Nephron progenitor cell (in vitro differentiated cells): Measurements from ENCODE around the gene LIMS2.

ENCODE experiments used
- DNase-seq: peaks from one replicate; pipeline ENCODE4 v3.0.0; 2021
- H3K27ac Mint-ChIP-seq: 2 replicates; pipeline ENCODE4 v1.8.0; 2021; ENCODE audit warnings: mild to moderate bottlenecking, moderate library complexity, mixed read lengths
- H3K27me3 Mint-ChIP-seq: 2 replicates; pipeline ENCODE4 v1.8.0; 2021; ENCODE audit warnings: mild to moderate bottlenecking, low read depth, mixed read lengths; ENCODE audit not compliant: poor library complexity
- H3K36me3 Mint-ChIP-seq: 2 replicates; pipeline ENCODE4 v1.8.0; 2021; ENCODE audit warnings: low read depth, mixed read lengths
- H3K4me1 Mint-ChIP-seq: 2 replicates; pipeline ENCODE4 v1.8.0; 2021; ENCODE audit warnings: mixed read lengths
- H3K4me3 Mint-ChIP-seq: 2 replicates; pipeline ENCODE4 v1.8.0; 2021; ENCODE audit warnings: mild to moderate bottlenecking, moderate library complexity, mixed read lengths
- H3K9me3 Mint-ChIP-seq: 2 replicates; pipeline ENCODE4 v1.8.0; 2021; ENCODE audit warnings: mild to moderate bottlenecking, moderate library complexity, mixed read lengths
- TF ChIP-seq, protein P1 (sequence below): fragments of 200-600 bp; sonication (generic); IDR thresholded peaks from 2 replicates; pipeline ENCODE4 v1.5.0; 2021; ENCODE audit warnings: antibody characterized with exemption

Gene LIMS2, protein sequence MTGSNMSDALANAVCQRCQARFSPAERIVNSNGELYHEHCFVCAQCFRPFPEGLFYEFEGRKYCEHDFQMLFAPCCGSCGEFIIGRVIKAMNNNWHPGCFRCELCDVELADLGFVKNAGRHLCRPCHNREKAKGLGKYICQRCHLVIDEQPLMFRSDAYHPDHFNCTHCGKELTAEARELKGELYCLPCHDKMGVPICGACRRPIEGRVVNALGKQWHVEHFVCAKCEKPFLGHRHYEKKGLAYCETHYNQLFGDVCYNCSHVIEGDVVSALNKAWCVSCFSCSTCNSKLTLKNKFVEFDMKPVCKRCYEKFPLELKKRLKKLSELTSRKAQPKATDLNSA

DNA sequence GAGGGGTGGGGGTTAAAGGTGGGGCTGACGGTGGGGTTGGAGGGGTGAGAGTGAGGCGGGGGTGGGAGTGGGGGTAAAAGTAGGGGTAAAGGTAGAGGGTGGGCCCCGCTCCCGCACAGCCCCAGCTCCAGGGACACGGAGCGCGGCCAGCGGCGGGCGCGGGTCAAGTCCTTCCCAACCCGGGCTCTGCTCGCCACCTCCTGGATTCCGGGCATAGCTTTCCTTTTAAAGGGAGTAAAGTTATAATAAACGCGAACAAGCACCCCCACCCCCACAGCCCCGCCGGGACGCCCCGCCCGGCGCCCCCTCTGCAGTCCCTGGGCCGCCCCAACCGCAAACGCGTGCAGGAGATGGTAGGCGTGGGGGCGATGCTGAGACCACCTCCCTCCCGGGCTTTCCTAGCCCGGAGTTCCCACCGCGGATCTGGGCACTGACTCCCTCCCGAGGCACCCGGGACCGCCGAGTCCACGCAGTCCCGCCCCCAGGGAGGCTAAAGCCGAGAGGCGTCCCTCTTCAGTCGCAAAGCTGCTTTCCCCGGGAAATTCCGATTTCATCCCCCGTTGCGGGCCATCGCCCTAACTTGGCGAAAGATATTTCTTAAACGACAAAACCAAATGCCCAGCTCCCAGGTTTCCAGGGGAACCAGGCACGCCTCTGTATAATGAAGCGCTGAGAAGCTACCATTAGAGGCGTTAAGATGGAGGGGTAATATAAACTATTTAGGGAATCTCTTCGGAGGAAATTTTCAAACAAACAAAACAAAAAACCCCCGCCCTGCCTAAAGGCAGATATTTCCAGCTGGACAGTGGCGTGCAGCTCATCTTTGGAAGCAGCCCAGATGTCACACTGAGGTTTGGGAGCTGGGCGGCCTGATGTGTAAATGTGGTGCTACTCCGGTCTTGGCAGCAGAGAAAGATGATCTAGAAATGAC is at the start of gene LIMS2:
Gene LIMS2, minus strand, starts transcription at position 200 of the 931 bp plus-strand sequence. CDS start 506 bp downstream, outside the sequence.
- H3K36me3 Mint-ChIP-seq, result no peaks in the 10 kb centered on the region
- no peaks in the 10 kb centered on the region for H3K9me3 Mint-ChIP-seq
- peak; percentile 60 for DNase-seq
- H3K4me1 Mint-ChIP-seq, result peaks cover 13% of the 10 kb centered on the region
- H3K4me3 Mint-ChIP-seq, result peak within 1 kb of the TSS; percentile 83
- H3K27ac Mint-ChIP-seq, result no peak within 1 kb of the TSS
- TF ChIP-seq, protein P1, sequence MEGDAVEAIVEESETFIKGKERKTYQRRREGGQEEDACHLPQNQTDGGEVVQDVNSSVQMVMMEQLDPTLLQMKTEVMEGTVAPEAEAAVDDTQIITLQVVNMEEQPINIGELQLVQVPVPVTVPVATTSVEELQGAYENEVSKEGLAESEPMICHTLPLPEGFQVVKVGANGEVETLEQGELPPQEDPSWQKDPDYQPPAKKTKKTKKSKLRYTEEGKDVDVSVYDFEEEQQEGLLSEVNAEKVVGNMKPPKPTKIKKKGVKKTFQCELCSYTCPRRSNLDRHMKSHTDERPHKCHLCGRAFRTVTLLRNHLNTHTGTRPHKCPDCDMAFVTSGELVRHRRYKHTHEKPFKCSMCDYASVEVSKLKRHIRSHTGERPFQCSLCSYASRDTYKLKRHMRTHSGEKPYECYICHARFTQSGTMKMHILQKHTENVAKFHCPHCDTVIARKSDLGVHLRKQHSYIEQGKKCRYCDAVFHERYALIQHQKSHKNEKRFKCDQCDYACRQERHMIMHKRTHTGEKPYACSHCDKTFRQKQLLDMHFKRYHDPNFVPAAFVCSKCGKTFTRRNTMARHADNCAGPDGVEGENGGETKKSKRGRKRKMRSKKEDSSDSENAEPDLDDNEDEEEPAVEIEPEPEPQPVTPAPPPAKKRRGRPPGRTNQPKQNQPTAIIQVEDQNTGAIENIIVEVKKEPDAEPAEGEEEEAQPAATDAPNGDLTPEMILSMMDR, result no peak
- peaks cover 83% of the 10 kb centered on the region for H3K27me3 Mint-ChIP-seq

DNA sequence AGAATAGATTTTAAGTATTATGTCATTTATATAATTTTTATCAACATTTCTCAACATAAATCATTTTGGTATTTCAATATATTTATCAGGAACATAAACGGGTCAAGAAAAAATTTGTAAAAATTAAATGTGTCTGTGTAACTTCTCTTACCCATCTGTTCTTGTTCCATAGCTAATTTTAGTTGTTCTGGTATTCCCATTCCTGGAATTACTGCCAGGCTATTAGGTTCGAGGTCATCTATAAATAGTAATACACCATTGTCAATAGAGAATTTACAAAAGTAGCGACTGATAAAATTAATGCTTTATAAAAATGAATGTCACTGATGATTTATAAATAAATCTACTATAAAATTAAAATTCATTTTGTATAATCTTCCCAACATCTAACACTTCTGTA is 47.5 kb upstream of the LIMS2 start:
- Mint-ChIP-seq H3K4me3 (no peak overlapping the region), H3K9me3 (no peaks in the 10 kb centered on the region), H3K36me3 (peaks cover 64% of the 10 kb centered on the region), H3K27ac (no peak overlapping the region), H3K27me3 (no peaks in the 10 kb centered on the region), H3K4me1 (no peaks in the 10 kb centered on the region)
- DNase-seq, result no peak
- TF ChIP-seq, protein P1, result no peak

DNA sequence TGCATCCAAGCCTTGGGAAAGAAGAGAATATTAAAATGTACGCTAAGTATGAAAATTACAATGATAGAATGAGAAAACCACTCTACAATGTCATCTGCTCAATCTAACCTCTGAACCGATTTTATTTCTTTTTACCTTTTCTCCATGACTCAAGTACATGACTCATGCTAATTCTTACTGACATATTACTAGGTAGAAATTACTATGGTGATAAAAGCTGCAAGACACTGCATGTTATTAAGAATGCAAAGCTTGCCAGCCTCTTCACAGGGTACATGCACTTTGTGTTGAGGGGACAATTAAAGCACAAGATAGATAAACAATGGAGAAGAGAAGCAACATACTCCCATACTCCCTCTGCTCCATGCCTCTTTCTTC is 46.6 kb upstream of the LIMS2 start:
- DNase-seq, result no peak
- Mint-ChIP-seq H3K9me3 (no peaks in the 10 kb centered on the region), H3K4me1 (no peaks in the 10 kb centered on the region), H3K36me3 (peaks cover 64% of the 10 kb centered on the region), H3K4me3 (no peak overlapping the region), H3K27me3 (no peaks in the 10 kb centered on the region), H3K27ac (no peak overlapping the region)
- TF ChIP-seq, protein P1, result no peak

DNA sequence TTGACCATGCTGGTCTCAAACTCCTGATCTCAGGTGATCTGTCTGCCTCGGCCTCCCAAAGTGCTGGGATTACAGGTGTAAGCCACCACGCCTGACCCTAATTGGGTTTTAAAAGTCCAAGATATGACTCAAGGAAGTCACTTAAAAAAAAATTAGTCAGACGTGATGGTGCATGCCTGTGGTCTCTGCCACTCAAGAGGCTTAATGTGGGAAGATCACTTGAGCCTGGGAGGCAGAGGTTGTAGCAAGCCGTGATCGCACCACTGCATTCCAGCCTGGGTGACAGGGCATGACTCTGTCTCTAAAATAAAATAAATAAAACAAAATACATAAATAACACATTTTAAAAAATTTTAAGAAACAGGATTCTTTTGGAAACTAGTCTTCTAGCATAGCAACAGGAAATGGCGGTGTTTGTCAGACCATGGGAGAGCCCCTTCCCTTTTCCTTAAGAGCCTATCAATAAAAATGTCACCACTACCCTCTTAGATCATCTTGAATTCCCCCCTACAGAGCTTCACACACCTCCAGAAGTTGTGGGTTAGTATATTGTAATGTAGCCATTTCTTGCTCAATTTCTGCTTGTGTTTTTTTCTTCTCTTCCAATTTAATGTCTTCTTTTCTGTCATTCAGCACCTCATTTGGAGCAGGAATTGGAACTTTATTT is 46.1 kb upstream of the LIMS2 start:
- H3K36me3 Mint-ChIP-seq, result peaks cover 62% of the 10 kb centered on the region
- DNase-seq, result no peak
- H3K9me3 Mint-ChIP-seq, result no peaks in the 10 kb centered on the region
- TF ChIP-seq, protein P1, result no peak
- H3K4me3 Mint-ChIP-seq, result no peak overlapping the region
- H3K27ac Mint-ChIP-seq, result no peak overlapping the region
- H3K27me3 Mint-ChIP-seq, result no peaks in the 10 kb centered on the region
- peaks cover 2% of the 10 kb centered on the region for H3K4me1 Mint-ChIP-seq

DNA sequence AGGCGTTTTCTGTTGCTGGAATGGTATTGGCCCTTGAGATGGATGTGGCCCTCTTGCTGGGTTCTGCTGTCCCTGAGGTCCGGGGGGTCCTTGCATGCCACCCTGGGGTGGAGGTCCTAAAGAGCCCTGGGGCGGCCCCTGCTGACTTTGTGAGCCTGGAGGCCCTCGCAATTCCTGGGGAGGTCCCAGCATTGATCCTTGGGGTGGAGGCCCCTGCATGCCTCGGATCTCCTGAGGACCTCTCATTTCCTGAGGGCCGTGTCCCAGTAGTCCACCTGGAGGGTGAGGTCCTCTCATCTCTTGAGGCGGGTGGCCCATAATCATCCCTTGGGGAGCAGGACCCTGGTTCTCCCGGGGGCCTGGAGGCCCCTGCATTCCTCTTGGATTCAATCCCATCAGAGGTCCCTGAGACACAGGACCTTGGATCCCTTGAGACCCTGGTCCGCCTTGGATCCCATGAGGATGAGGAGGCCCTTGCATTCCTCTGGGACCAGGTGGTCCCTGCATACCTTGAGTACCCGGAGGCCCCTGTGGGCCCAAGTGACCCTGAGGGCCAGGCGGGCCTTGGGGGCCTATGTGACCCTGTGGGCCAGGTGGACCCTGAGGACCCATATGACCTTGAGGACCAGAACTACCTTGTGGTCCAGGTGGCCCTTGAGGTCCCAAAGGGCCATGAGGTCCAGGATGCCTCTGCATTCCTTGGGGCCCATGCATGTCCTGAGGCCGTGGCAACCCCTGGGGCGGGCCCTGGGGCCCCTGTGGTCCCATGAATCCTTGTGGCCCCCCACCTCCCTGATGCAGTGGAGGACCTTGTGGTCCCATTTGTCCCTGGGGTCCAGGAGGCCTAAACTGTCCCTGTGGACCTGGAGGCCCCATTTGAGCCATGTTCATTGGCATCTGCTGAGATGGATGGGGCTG is 44.2 kb upstream of the LIMS2 start:
- TF ChIP-seq, protein P1, result no peak
- Mint-ChIP-seq H3K27me3 (no peaks in the 10 kb centered on the region), H3K4me3 (no peak overlapping the region), H3K27ac (no peak overlapping the region), H3K36me3 (peaks cover 62% of the 10 kb centered on the region), H3K4me1 (peaks cover 15% of the 10 kb centered on the region), H3K9me3 (no peaks in the 10 kb centered on the region)
- DNase-seq, result no peak
